Testis (tissue), 2 donors: ENCODE results near the gene MARK4.

Experiments
- POLR2A ChIP-seq: fragments of 450-650 bp; IDR thresholded peaks from one replicate; pipeline ENCODE4 v1.6.1; 2017; ENCODE audit warnings: antibody characterized with exemption, mild to moderate bottlenecking, moderate library complexity
- TF ChIP-seq, protein P1 (sequence below), 3 experiments: fragments of 450-650 bp in 2 of 3; fragments of 200-600 bp in 1 of 3; sonication (generic) in 1 of 3; IDR thresholded peaks; one replicate each; pipeline ENCODE4 v1.5.1; 2016 to 2019; ENCODE audit warnings: antibody characterized with exemption in 3 of 3, mild to moderate bottlenecking in 2 of 3, moderate library complexity in 1 of 3

DNA sequence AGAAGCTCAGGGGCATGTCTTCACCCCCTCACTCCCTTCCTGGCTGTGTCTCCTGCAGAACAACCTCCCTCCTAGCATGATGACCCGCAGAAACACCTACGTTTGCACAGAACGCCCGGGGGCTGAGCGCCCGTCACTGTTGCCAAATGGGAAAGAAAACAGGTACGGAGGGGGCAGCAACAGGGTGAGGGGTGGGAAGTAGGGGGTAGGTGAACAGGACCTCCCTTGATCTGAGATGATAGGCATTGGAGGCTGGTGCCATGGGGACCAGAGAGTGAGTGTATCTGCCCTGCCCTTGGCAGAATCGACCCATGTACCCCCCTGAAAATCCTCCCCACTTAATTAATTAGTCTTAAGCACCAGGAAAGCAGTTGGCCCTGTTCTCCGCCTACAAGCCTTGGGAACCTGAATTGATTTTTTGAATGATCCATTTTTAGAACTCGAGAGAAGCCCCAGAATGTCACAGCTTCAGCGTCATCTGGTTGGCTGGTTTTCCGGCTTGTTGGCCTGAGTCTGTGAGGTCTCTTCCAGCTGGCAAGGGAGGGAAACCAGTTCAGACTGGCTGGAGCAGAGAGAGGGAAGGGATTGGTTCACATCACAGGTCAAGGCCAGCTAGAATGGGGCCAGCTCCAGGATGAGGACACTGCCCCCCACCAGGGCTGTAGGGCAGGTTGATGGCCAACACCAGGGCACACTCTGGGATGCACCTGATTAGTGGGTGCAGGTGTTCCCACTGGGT lies 43.4 kb downstream of the MARK4 start:
- TF ChIP-seq, protein P1, sequence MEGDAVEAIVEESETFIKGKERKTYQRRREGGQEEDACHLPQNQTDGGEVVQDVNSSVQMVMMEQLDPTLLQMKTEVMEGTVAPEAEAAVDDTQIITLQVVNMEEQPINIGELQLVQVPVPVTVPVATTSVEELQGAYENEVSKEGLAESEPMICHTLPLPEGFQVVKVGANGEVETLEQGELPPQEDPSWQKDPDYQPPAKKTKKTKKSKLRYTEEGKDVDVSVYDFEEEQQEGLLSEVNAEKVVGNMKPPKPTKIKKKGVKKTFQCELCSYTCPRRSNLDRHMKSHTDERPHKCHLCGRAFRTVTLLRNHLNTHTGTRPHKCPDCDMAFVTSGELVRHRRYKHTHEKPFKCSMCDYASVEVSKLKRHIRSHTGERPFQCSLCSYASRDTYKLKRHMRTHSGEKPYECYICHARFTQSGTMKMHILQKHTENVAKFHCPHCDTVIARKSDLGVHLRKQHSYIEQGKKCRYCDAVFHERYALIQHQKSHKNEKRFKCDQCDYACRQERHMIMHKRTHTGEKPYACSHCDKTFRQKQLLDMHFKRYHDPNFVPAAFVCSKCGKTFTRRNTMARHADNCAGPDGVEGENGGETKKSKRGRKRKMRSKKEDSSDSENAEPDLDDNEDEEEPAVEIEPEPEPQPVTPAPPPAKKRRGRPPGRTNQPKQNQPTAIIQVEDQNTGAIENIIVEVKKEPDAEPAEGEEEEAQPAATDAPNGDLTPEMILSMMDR (IDR thresholded peaks at IDR 0.05): no peak
- no peak for TF ChIP-seq POLR2A
